ENCODE results near the gene AKR7A2.

- TF ChIP-seq CTCF (optimal IDR thresholded peaks at IDR 0.05 in 1 of 3, IDR thresholded peaks at IDR 0.05 in 1 of 3, conservative IDR thresholded peaks at IDR 0.05 in 1 of 3; ENCODE audit: extremely low read depth in 1 of 3, insufficient read depth in 2 of 3, low read length in 3 of 3) (no peak), EZH2 (IDR thresholded peaks at IDR 0.05; ENCODE audit: low read length) (no peak)
Observed at GRCh38 chr1:19353596-19353995, 41.7 kb upstream of the AKR7A2 start.
